KMS-11 (cell line): ENCODE measurements around the gene STAB1.

ENCODE experiments used
- H2AFZ ChIP-seq: fragments of 200-600 bp; sonication (generic); 2 replicates; pipeline ENCODE4 v1.6.1; 2016; ENCODE audit warnings: antibody characterized with exemption, mixed run types, low read depth
- H3K27ac ChIP-seq: fragments of 200-600 bp; sonication (generic); 2 replicates; pipeline ENCODE4 v1.6.1; 2016; ENCODE audit warnings: mild to moderate bottlenecking, mixed run types
- H3K27me3 ChIP-seq: fragments of 200-600 bp; sonication (generic); 2 replicates; pipeline ENCODE4 v1.6.1; 2017; ENCODE audit warnings: mild to moderate bottlenecking, low read depth, mixed run types, moderate library complexity; ENCODE audit not compliant: insufficient read depth
- H3K36me3 ChIP-seq: fragments of 200-600 bp; sonication (generic); 2 replicates; pipeline ENCODE4 v1.6.1; 2017; ENCODE audit warnings: mild to moderate bottlenecking, mixed run types; ENCODE audit not compliant: insufficient read depth
- H3K4me1 ChIP-seq: fragments of 200-600 bp; sonication (generic); 2 replicates; pipeline ENCODE4 v1.6.1; 2016; ENCODE audit warnings: mild to moderate bottlenecking, low read depth, mixed run types; ENCODE audit not compliant: poor library complexity, severe bottlenecking
- H3K4me2 ChIP-seq: fragments of 200-600 bp; sonication (generic); 2 replicates; pipeline ENCODE4 v1.7.0; 2016; ENCODE audit warnings: mild to moderate bottlenecking, mixed run types
- H3K4me3 ChIP-seq: fragments of 200-600 bp; sonication (generic); IDR thresholded peaks from 2 replicates; pipeline ENCODE4 v1.6.1; 2017; ENCODE audit warnings: low read depth, low read length, mixed read lengths; ENCODE audit not compliant: insufficient read depth
- H3K79me2 ChIP-seq: fragments of 200-600 bp; sonication (generic); 2 replicates; pipeline ENCODE4 v1.6.1; 2016; ENCODE audit warnings: low read depth, mixed run types; ENCODE audit not compliant: insufficient read depth
- H3K9ac ChIP-seq: fragments of 200-600 bp; sonication (generic); 2 replicates; pipeline ENCODE4 v1.6.1; 2016; ENCODE audit warnings: mild to moderate bottlenecking, mixed run types
- H4K20me1 ChIP-seq: fragments of 200-600 bp; sonication (generic); 2 replicates; pipeline ENCODE4 v1.6.1; 2016; ENCODE audit warnings: mild to moderate bottlenecking, mixed run types; ENCODE audit not compliant: insufficient read depth
- CTCF ChIP-seq: fragments of 200-600 bp; sonication (generic); conservative IDR thresholded peaks from 2 replicates; pipeline ENCODE4 v1.6.1; 2017; ENCODE audit warnings: low read depth, mild to moderate bottlenecking, antibody characterized with exemption, low read length, moderate library complexity, mixed read lengths

The STAB1 gene

DNA sequence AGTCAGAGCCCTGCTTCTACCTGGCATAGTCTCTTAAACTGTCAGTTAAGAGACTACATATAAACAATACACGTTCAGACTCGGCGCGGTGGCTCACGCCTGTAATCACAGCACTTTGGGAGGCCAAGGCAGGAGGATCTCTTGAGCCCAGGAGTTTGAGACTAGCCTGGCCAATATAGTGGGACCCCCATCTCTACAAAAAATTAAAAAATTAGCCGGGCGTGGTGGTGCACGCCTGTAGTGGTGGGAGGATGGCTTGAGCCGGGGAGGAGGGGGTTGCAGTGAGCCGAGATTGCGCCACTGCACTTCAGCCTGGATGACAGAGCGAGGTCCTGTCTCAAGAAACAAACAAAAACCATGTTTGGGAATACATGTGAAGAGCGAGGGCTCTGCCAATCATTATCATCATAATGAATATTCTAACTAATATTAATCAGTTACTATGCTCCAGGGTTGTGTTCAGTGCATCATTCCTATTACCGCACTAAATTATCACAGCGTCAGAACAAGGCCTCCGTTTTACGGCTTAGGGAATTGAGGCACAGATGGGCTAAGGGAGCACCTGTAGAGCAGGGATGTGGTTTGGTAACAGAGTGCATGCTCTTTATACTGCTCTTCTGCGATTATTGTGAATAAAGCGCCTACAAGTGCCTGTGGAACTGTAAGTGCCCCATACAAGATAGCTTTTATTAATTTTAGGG is 40.4 kb downstream of the STAB1 start:
- Histone ChIP-seq H3K4me1 (peaks cover 18% of the 10 kb centered on the region), H3K4me2 (peak overlapping the region; percentile 1; the same call in 1 of the 2 replicates), H3K79me2 (peaks cover 38% of the 10 kb centered on the region; the same call in 1 of the 2 replicates), H2AFZ (peak overlapping the region; percentile 19; the same call in 1 of the 2 replicates), H3K4me3 (no peak overlapping the region), H4K20me1 (no peaks in the 10 kb centered on the region), H3K9ac (no peak overlapping the region), H3K36me3 (no peaks in the 10 kb centered on the region; the same call in 1 of the 2 replicates), H3K27me3 (no peaks in the 10 kb centered on the region), H3K27ac (no peak overlapping the region)
- TF ChIP-seq CTCF = no peak

DNA sequence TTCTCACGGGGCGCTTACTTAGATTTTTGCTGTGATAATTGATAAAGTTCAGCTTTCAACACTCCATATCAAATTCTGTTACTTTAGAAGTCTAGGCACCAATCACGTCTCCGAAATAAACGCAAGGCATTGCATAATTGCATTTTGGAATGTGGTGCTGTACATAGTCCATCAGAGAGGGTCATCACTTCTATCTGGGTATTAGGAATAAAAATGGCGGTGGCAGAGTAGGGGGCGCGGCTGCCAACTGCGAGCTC is 40.9 kb downstream of the STAB1 start:
- peak overlapping the region; percentile 19; the same call in 1 of the 2 replicates for H2AFZ ChIP-seq
- no peaks in the 10 kb centered on the region; the same call in 1 of the 2 replicates for H3K36me3 ChIP-seq
- no peak overlapping the region for H3K9ac ChIP-seq
- peak overlapping the region; percentile 1; the same call in 1 of the 2 replicates for H3K4me2 ChIP-seq
- no peaks in the 10 kb centered on the region for H3K27me3 ChIP-seq
- no peaks in the 10 kb centered on the region for H4K20me1 ChIP-seq
- H3K27ac ChIP-seq = no peak overlapping the region
- peaks cover 18% of the 10 kb centered on the region for H3K4me1 ChIP-seq
- no peak for TF ChIP-seq CTCF
- H3K4me3 ChIP-seq = no peak overlapping the region
- peaks cover 43% of the 10 kb centered on the region; the same call in 1 of the 2 replicates for H3K79me2 ChIP-seq

DNA sequence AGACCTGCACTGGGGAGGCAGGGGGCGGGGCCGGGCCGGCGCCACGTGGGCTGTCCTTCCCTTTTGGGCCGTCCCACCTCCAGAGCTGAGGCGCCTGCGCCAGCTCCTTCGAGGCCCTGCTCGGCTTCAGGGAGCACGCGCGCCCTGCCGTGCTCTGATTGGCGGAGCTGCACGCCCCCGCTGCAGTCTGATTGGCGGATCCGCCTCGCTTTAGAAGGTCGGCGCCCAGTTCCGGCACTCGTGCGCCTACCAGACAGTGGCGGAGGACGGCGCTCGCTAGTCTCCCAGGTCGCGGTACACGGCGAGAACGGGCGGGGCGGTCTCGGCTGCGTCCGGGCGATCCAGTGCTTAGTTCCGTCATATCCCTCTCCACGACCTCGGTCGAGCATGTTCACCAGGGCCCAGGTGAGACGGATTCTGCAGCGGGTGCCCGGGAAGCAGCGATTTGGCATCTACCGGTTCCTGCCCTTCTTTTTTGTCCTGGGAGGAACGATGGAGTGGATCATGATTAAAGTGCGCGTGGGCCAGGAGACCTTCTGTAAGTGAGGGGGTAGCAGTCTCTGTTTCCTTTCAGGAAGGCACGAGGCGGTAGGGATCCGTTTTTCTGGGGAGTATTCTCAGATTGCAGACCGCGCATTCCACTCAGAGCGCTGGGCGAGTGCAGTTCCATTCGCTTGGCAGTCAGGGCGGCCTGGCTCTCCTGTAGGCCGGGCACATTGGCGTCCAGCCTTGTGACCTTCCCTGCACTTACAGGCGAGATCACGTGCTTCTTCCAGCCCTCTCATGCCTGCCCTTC is 41.4 kb downstream of the STAB1 start, which contains the start of gene UQCC5:
TSS of gene UQCC5 (plus strand) at position 237 of the 796 bp plus-strand sequence. CDS start at position 388, 151 bp downstream.
- Histone ChIP-seq H3K4me3 (peak within 1 kb of the TSS; percentile 50), H3K27me3 (no peaks in the 10 kb centered on the region), H4K20me1 (no peaks in the 10 kb centered on the region), H3K36me3 (no peaks in the 10 kb centered on the region; the same call in 1 of the 2 replicates), H3K27ac (peak within 1 kb of the TSS; percentile 57), H2AFZ (peak within 1 kb of the TSS; percentile 47), H3K79me2 (peaks cover 44% of the 10 kb centered on the region; the same call in 1 of the 2 replicates), H3K9ac (peak within 1 kb of the TSS; percentile 77), H3K4me2 (peak within 1 kb of the TSS; percentile 95), H3K4me1 (peaks cover 18% of the 10 kb centered on the region)
- TF ChIP-seq CTCF = no peak

- Histone ChIP-seq H3K4me2 (peak overlapping the region; percentile 95), H3K36me3 (no peaks in the 10 kb centered on the region; the same call in 1 of the 2 replicates), H3K4me3 (peak overlapping the region; percentile 50), H3K27me3 (no peaks in the 10 kb centered on the region), H2AFZ (0 out of 2 replicates have a peak overlapping the region, but pooled peaks have one; percentile 47), H3K4me1 (peaks cover 18% of the 10 kb centered on the region), H3K79me2 (peaks cover 43% of the 10 kb centered on the region; the same call in 1 of the 2 replicates), H4K20me1 (no peaks in the 10 kb centered on the region), H3K9ac (peak overlapping the region; percentile 77), H3K27ac (peak overlapping the region; percentile 57; the same call in 1 of the 2 replicates)
- TF ChIP-seq CTCF = no peak
These were observed 42.1 kb downstream of the STAB1 start for GRCh38 chr3:52537165-52537620.
